Measurements from ENCODE around the gene DNAJA3. TPM values are rescaled to one million over a fixed set of nuclear protein-coding genes. Genes with fewer than 3 reads are reported as not detected.

Gene DNAJA3
- total and polyA plus RNA-seq, 4 experiments from 2014 or later, result 52.4 to 71.1 (median 61.5) TPM

- CTCF ChIA-PET (ENCODE audit: partially characterized antibody), result interaction anchor here (1.3 to 1.7 kb wide), 3 partner anchors 10 to 158 kb away, joined by 4 to 9 read pairs (median 4); partner anchors contain the start of genes HMOX2, MGRN1 and NMRAL1
- Mint-ChIP-seq H3K27me3 (no peaks in the 10 kb centered on the region), H3K4me1 (peaks cover 15 to 24% (median 20%) of the 10 kb centered on the region in 4 donors), H3K4me3 (peak overlapping the region; percentile 3 to 71 (median 60)), H3K27ac (peak overlapping the region; percentile 72 to 94 (median 91)), H3K9me3 (no peaks in the 10 kb centered on the region), H3K36me3 (peaks cover 26 to 42% of the 10 kb centered on the region in 2 donors)
- POLR2A ChIA-PET (ENCODE audit: partially characterized antibody), result interaction anchor here (0.7 to 6.7 kb wide), 10 partner anchors 10 to 93 kb away, joined by 3 to 78 read pairs (median 6); partner anchors contain the start of genes CDIP1, HMOX2 and NMRAL1
- DNase-seq, result peak; percentile 50 to 77 (median 67)
- no peaks in the 10 kb centered on the region for H3K27me3 ChIP-seq (ENCODE audit: insufficient read depth, low read length)
- H3K4me3 ChIP-seq (ENCODE audit: low read length in 2 of 2), result no peak overlapping the region
- H3K4me1 ChIP-seq (ENCODE audit: insufficient read depth, low read length), result peaks cover 23% of the 10 kb centered on the region
- H3K36me3 ChIP-seq (ENCODE audit: insufficient read depth, low read length), result peaks cover 25% of the 10 kb centered on the region
- peak overlapping the region; percentile 54 for H3K27ac ChIP-seq (ENCODE audit: low read depth, low read length)
- intact Hi-C loops (cut with micrococcal nuclease), result no loop called here
- no peaks in the 10 kb centered on the region for H3K9me3 ChIP-seq (ENCODE audit: control insufficient read depth in 1 of 2, low read length in 2 of 2)
Measured at GRCh38 chr16:4465977-4466779, 40.5 kb downstream of the DNAJA3 start.

GRCh38 chr16:4467916-4468315 lies 42.2 kb downstream of the DNAJA3 start:
- Histone ChIP-seq H3K9me3 (ENCODE audit: control insufficient read depth in 1 of 2, low read length in 2 of 2) (no peaks in the 10 kb centered on the region), H3K4me1 (ENCODE audit: insufficient read depth, low read length) (peaks cover 26% of the 10 kb centered on the region), H3K4me3 (ENCODE audit: low read length in 2 of 2) (no peak overlapping the region), H3K36me3 (ENCODE audit: insufficient read depth, low read length) (peaks cover 20% of the 10 kb centered on the region), H3K27ac (ENCODE audit: low read depth, low read length) (no peak overlapping the region), H3K27me3 (ENCODE audit: insufficient read depth, low read length) (no peaks in the 10 kb centered on the region)
- peak overlapping the region in 1 of 7 donors; percentile 62 for H3K27ac Mint-ChIP-seq
- H3K4me3 Mint-ChIP-seq, result no peak overlapping the region
- H3K4me1 Mint-ChIP-seq, result peaks cover 18 to 29% (median 24%) of the 10 kb centered on the region in 4 donors
- no peaks in the 10 kb centered on the region for H3K9me3 Mint-ChIP-seq
- intact Hi-C loops (cut with micrococcal nuclease), result no loop called here
- POLR2A ChIA-PET (ENCODE audit: partially characterized antibody), result interaction anchor here (0.7 to 1.7 kb wide), 4 partner anchors 8 to 71 kb away, joined by 3 to 6 read pairs (median 4); partner anchors contain the start of genes CDIP1 and HMOX2
- CTCF ChIA-PET (ENCODE audit: partially characterized antibody), result interaction anchor here (0.9 to 1.2 kb wide), 3 partner anchors 8 to 138 kb away, joined by 3 to 4 read pairs (median 3); partner anchors contain the start of gene HMOX2
- no peaks in the 10 kb centered on the region for H3K27me3 Mint-ChIP-seq
- no peak for DNase-seq
- peaks cover 26 to 38% of the 10 kb centered on the region in 2 donors for H3K36me3 Mint-ChIP-seq

GRCh38 chr16:4468972-4469371 lies 43.3 kb downstream of the DNAJA3 start:
- H3K9me3 Mint-ChIP-seq, result no peaks in the 10 kb centered on the region
- H3K27me3 ChIP-seq (ENCODE audit: insufficient read depth, low read length), result no peaks in the 10 kb centered on the region
- H3K4me3 Mint-ChIP-seq, result no peak overlapping the region
- no peak for DNase-seq
- peaks cover 26 to 31% of the 10 kb centered on the region in 2 donors for H3K36me3 Mint-ChIP-seq
- H3K27ac ChIP-seq (ENCODE audit: low read depth, low read length), result no peak overlapping the region
- H3K9me3 ChIP-seq (ENCODE audit: control insufficient read depth in 1 of 2, low read length in 2 of 2), result no peaks in the 10 kb centered on the region
- peaks cover 22 to 37% (median 30%) of the 10 kb centered on the region in 4 donors for H3K4me1 Mint-ChIP-seq
- intact Hi-C loops (cut with micrococcal nuclease), result no loop called here
- H3K27ac Mint-ChIP-seq, result peak overlapping the region in 1 of 7 donors; percentile 84
- H3K4me1 ChIP-seq (ENCODE audit: insufficient read depth, low read length), result peaks cover 36% of the 10 kb centered on the region
- no peaks in the 10 kb centered on the region for H3K27me3 Mint-ChIP-seq
- CTCF ChIA-PET (ENCODE audit: partially characterized antibody), result interaction anchor here (0.7 to 1.2 kb wide), 2 partner anchors 83 to 117 kb away, joined by 3 to 4 read pairs; no protein-coding TSS in a partner anchor
- POLR2A ChIA-PET (ENCODE audit: partially characterized antibody), result no interaction called here
- H3K4me3 ChIP-seq (ENCODE audit: low read length in 2 of 2), result no peak overlapping the region
- H3K36me3 ChIP-seq (ENCODE audit: insufficient read depth, low read length), result peaks cover 16% of the 10 kb centered on the region

GRCh38 chr16:4471869-4472268 lies 46.2 kb downstream of the DNAJA3 start:
- POLR2A ChIA-PET (ENCODE audit: partially characterized antibody), result interaction anchor here (0.6 to 2.5 kb wide), 3 partner anchors 13 to 67 kb away, joined by 3 to 12 read pairs (median 6); partner anchors contain the start of gene CDIP1
- H3K27me3 ChIP-seq (ENCODE audit: insufficient read depth, low read length), result no peaks in the 10 kb centered on the region
- Mint-ChIP-seq H3K27me3 (no peaks in the 10 kb centered on the region), H3K9me3 (peaks cover 0 to 2% (median 0%) of the 10 kb centered on the region in 8 donors), H3K4me1 (peaks cover 16 to 38% (median 25%) of the 10 kb centered on the region in 4 donors), H3K36me3 (peaks cover 9 to 18% of the 10 kb centered on the region in 2 donors), H3K27ac (peak overlapping the region in 4 of 7 donors; percentile 24 to 90 (median 78)), H3K4me3 (peak overlapping the region in 1 of 8 donors; percentile 49)
- DNase-seq, result no peak
- CTCF ChIA-PET (ENCODE audit: partially characterized antibody), result interaction anchor here (0.7 to 2.7 kb wide), 5 partner anchors 12 to 165 kb away, joined by 3 to 17 read pairs (median 3); no protein-coding TSS in a partner anchor
- H3K4me3 ChIP-seq (ENCODE audit: low read length in 2 of 2), result no peak overlapping the region
- H3K36me3 ChIP-seq (ENCODE audit: insufficient read depth, low read length), result peaks cover 4% of the 10 kb centered on the region
- no peak overlapping the region for H3K27ac ChIP-seq (ENCODE audit: low read depth, low read length)
- intact Hi-C loops (cut with micrococcal nuclease), result loop anchor here (10.0 kb wide), 1 partner anchor 143 kb away; the partner anchor contains the start of gene UBALD1
- no peaks in the 10 kb centered on the region for H3K9me3 ChIP-seq (ENCODE audit: control insufficient read depth in 1 of 2, low read length in 2 of 2)
- peaks cover 34% of the 10 kb centered on the region for H3K4me1 ChIP-seq (ENCODE audit: insufficient read depth, low read length)

GRCh38 chr16:4472880-4473279 lies 47.2 kb downstream of the DNAJA3 start:
- no peaks in the 10 kb centered on the region for H3K27me3 ChIP-seq (ENCODE audit: insufficient read depth, low read length)
- DNase-seq, result no peak
- intact Hi-C loops (cut with micrococcal nuclease), result loop anchor here (10.0 kb wide), 1 partner anchor 142 kb away; the partner anchor contains the start of gene UBALD1
- H3K4me3 Mint-ChIP-seq, result peak overlapping the region; percentile 12 to 91 (median 66)
- peak overlapping the region in 6 of 7 donors; percentile 20 to 92 (median 89) for H3K27ac Mint-ChIP-seq
- no peaks in the 10 kb centered on the region for H3K9me3 ChIP-seq (ENCODE audit: control insufficient read depth in 1 of 2, low read length in 2 of 2)
- H3K9me3 Mint-ChIP-seq, result peaks cover 0 to 2% (median 0%) of the 10 kb centered on the region in 8 donors
- H3K4me1 ChIP-seq (ENCODE audit: insufficient read depth, low read length), result peaks cover 35% of the 10 kb centered on the region
- peaks cover 4% of the 10 kb centered on the region for H3K36me3 ChIP-seq (ENCODE audit: insufficient read depth, low read length)
- POLR2A ChIA-PET (ENCODE audit: partially characterized antibody), result interaction anchor here (0.6 to 1.0 kb wide), 2 partner anchors 37 to 57 kb away, joined by 3 read pairs; no protein-coding TSS in a partner anchor
- H3K27ac ChIP-seq (ENCODE audit: low read depth, low read length), result no peak overlapping the region
- peaks cover 19 to 46% (median 28%) of the 10 kb centered on the region in 4 donors for H3K4me1 Mint-ChIP-seq
- H3K36me3 Mint-ChIP-seq, result peaks cover 7 to 24% of the 10 kb centered on the region in 2 donors
- no peak overlapping the region for H3K4me3 ChIP-seq (ENCODE audit: low read length in 2 of 2)
- H3K27me3 Mint-ChIP-seq, result no peaks in the 10 kb centered on the region
- CTCF ChIA-PET (ENCODE audit: partially characterized antibody), result interaction anchor here (0.7 to 2.7 kb wide), 3 partner anchors 13 to 70 kb away, joined by 6 to 17 read pairs (median 9); no protein-coding TSS in a partner anchor

GRCh38 chr16:4474192-4474961 lies 48.7 kb downstream of the DNAJA3 start, which contains the start of gene NMRAL1:
TSS of gene NMRAL1 (minus strand) at chr16:4474625. CDS start at chr16:4474132, 493 bp downstream.
- Mint-ChIP-seq H3K36me3 (peaks cover 7 to 27% of the 10 kb centered on the region in 2 donors), H3K27me3 (no peaks in the 10 kb centered on the region), H3K27ac (peak within 1 kb of the TSS; percentile 88 to 98 (median 92)), H3K9me3 (peaks cover 0 to 2% (median 0%) of the 10 kb centered on the region in 8 donors), H3K4me1 (peaks cover 25 to 52% (median 37%) of the 10 kb centered on the region in 4 donors), H3K4me3 (peak within 1 kb of the TSS; percentile 82 to 94 (median 91))
- CTCF ChIA-PET (ENCODE audit: partially characterized antibody), result interaction anchor here (0.8 to 21.5 kb wide), 6 partner anchors 8 to 112 kb away, joined by 3 to 343 read pairs (median 24); no protein-coding TSS in a partner anchor
- POLR2A ChIA-PET (ENCODE audit: partially characterized antibody), result interaction anchor here (0.7 to 6.3 kb wide), 9 partner anchors 11 to 1400 kb away, joined by 3 to 247 read pairs (median 6); partner anchors contain the start of genes CDIP1 and CORO7
- Histone ChIP-seq H3K27ac (ENCODE audit: low read depth, low read length) (peak within 1 kb of the TSS; percentile 82), H3K4me3 (ENCODE audit: low read length in 2 of 2) (peak within 1 kb of the TSS in 1 of 2 donors; percentile 68), H3K4me1 (ENCODE audit: insufficient read depth, low read length) (peaks cover 50% of the 10 kb centered on the region), H3K9me3 (ENCODE audit: control insufficient read depth in 1 of 2, low read length in 2 of 2) (no peaks in the 10 kb centered on the region), H3K36me3 (ENCODE audit: insufficient read depth, low read length) (peaks cover 4% of the 10 kb centered on the region), H3K27me3 (ENCODE audit: insufficient read depth, low read length) (no peaks in the 10 kb centered on the region)
- peak; percentile 79 to 94 (median 84) for DNase-seq
- intact Hi-C loops (cut with micrococcal nuclease), result loop anchor here (10.0 kb wide), 1 partner anchor 140 kb away; the partner anchor contains the start of gene UBALD1

Measured in CD4-positive, alpha-beta memory T cell (primary cell).